NCI-H1436 (cell line): ENCODE data around the gene CEP170B.
"Not testable (repeated sequence)": the region's sequence is repeated elsewhere in the genome, so short reads cannot be mapped to it uniquely, and the experiment has no call there.

ENCODE experiments used
- DNase-seq: peaks from one replicate; lab custom pipeline; 2025; lab: John Stamatoyannopoulos, UW

CEP170B gene

GRCh38 chr14:104891664-104892530 is 26.8 kb downstream of the CEP170B start:
- no peak for DNase-seq

- no peak for DNase-seq
These were observed 27.7 kb downstream of the CEP170B start for GRCh38 chr14:104892531-104893434.

- DNase-seq: no peak
These were observed 28.6 kb downstream of the CEP170B start for GRCh38 chr14:104893435-104894207.

GRCh38 chr14:104894331-104895206 is 29.5 kb downstream of the CEP170B start:
- DNase-seq: no peak

GRCh38 chr14:104895207-104895785 is 30.2 kb downstream of the CEP170B start:
- no peak for DNase-seq

GRCh38 chr14:104895786-104896661 is 31.0 kb downstream of the CEP170B start:
- DNase-seq: peak; percentile 55

GRCh38 chr14:104897330-104898194 is 32.5 kb downstream of the CEP170B start:
- no peak for DNase-seq

GRCh38 chr14:104898195-104898558 is 33.1 kb downstream of the CEP170B start:
- no peak for DNase-seq

GRCh38 chr14:104898870-104899510 is 33.9 kb downstream of the CEP170B start:
- no peak for DNase-seq

GRCh38 chr14:104899781-104900180 is 34.7 kb downstream of the CEP170B start:
- no peak for DNase-seq

GRCh38 chr14:104900639-104901512 is 35.8 kb downstream of the CEP170B start:
- no peak for DNase-seq

- no peak for DNase-seq
These were observed 38.9 kb downstream of the CEP170B start for GRCh38 chr14:104903990-104904389.

- DNase-seq: not testable (repeated sequence)
These were observed 39.8 kb downstream of the CEP170B start for GRCh38 chr14:104904650-104905578.

GRCh38 chr14:104905579-104905933 is 40.5 kb downstream of the CEP170B start:
- DNase-seq: not testable (repeated sequence)

- DNase-seq: no peak
These were observed 43.2 kb downstream of the CEP170B start for GRCh38 chr14:104908303-104908702.

- DNase-seq: no peak
These were observed 47.0 kb downstream of the CEP170B start for GRCh38 chr14:104912053-104912452.
